T-helper 2 cell (primary cell): ENCODE measurements around the gene GNAQ.

Experiments used
- DNase-seq, 5 experiments: peaks; one replicate each; pipeline versions ENCODE4 v3.0.0 to v3.0.0-alpha.2; 2012 to 2022

The GNAQ gene

DNA sequence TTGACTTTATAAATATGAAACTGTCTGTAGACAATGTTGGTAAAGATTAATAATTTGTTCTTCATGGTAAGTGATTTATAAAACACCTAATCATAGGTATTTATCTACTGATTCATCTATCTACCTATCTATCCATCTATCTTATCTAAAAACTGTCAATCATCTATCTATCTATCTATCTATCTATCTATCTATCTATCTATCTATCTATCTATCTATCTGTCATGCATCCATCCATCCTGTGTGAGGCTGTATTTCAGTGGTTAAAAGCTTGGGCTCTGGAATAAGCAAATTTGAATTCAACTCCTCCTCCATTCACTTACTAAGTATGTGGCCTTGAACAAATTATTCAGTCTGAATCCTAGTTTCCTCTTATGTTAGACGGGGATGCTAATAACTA lies 221.6 kb downstream of the GNAQ start:
- DNase-seq: no peak

GRCh38 chr9:77809552-77809951 lies 222.1 kb downstream of the GNAQ start:
- no peak for DNase-seq

DNA sequence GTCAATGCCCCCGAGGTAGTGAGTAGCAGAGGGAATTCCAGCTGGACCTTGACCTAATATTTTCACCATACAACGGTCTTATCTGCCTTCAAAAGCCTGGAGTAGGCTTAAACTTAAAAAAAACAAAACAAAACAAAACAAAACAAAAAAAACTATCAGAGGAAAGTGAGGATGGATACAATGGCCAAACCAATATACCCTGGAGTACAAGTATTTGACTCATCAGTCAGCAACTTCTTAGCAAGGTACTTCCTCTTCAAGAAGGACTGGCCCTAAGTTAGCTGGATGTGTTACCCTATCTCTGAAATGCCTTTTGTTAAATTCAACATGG lies 222.9 kb downstream of the GNAQ start:
- peak in 1 of 5 experiments; percentile 14 for DNase-seq

- DNase-seq: peak in 1 of 5 experiments; percentile 18
Measured at GRCh38 chr9:77807846-77808750, 223.5 kb downstream of the GNAQ start.

- peak in 1 of 5 experiments; percentile 29 for DNase-seq
Measured at GRCh38 chr9:77807281-77807683, 224.3 kb downstream of the GNAQ start.

DNA sequence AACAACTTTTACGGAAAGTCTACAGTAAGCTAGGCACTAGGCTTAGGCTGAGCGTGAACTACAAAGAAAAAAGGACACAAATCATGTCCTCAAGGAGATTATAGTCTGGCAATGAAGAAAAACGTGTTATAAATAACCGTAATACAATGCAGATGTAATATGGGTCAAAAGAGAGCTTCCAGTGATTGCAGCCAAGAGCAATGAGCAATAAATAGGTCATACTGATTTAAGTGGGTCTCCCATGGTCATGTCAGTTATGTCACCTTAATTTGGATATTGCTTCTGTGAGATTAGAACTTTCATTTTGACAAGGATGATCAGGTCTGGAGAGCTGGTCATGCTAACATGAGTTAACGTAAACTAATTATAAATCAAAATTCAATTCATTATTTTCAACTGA lies 224.9 kb downstream of the GNAQ start:
- no peak for DNase-seq

- no peak for DNase-seq
Measured at GRCh38 chr9:77805810-77806209, 225.8 kb downstream of the GNAQ start.

GRCh38 chr9:77803423-77803822 lies 228.2 kb downstream of the GNAQ start:
- no peak for DNase-seq

DNA sequence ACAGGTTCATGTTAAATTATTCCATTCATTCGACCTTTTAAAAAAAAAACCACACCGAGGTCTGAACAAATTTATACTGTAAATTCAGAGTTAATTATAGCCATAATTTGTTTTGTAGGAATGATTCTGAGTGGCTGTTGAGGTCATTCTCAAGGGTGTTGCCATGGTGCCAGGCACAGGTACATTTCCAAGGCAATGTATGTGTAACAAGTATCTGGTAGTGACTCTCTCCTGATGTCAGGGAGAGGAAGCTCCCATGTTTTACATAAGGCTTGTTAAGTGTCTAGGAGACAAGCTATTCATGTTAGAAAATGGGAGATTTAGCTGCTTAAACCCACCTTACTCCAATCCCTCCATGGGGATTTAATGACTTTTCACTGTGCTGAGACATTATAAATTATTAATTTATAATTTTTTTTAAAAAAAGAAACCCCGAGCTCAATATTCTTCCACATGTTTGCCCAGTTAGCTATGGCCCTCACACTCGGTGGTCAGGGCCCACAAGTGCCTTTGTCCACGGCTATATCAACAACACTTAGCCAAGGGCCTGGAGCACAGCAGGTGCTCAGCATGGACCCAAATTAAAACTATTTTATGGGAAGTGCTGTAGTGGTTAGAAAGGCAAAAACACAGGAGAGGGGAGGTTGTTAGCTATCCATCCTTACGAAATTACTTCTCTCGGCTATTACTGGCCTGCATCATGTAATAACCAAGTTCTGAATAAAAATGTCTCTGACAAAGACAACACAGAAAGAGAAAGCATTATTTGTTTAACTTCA lies 228.9 kb downstream of the GNAQ start:
- DNase-seq: no peak

GRCh38 chr9:77802064-77802463 lies 229.5 kb downstream of the GNAQ start:
- DNase-seq: no peak

DNA sequence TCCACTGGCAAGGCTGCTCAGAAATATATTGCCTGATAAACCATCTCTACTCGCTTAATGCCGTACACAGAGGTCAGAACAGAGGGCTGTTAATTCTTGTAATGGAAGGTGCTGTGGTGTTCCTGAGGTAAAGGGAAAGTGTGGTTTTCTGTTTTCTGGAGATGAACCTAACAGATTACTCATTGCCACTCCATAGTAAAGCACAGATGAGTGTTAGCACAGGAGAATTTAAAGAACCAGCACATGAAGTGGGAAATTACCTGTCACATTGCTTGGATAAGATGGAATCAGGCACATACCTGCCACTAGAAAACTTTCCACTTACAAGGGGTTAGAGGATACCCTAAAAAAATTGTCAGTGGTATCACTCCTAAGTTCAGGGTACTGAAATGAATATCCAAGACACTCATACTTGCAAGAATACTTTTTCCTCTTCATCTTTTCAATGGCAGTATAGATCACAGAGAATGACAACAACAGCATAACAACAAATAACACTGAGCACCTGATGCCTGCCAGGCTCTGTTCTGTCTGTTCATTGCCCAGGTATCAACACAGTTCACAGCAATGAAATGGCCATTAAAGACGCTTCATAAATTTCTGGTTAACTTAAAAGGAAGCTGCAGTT lies 230.6 kb downstream of the GNAQ start:
- DNase-seq: peak in 1 of 5 experiments; percentile 60

DNA sequence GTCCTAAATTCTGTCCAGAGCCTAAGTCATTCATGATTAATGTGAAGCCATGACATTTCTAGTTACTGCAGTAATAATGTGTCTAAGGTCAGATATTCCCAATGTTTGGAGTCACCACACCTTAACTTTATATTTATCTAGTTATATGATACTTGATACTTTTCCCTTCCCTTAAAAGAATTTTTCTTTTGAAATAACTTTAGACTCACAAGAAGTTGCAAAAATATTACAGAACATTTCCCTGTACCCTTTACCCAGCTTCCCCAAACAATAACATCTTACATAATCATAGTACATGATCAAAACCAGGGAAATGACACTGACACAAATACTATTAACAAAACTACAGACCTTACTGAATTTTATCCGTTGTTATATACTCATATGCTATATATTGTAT lies 233.5 kb downstream of the GNAQ start:
- DNase-seq: no peak

GRCh38 chr9:77794985-77795384 lies 236.6 kb downstream of the GNAQ start:
- no peak for DNase-seq

- DNase-seq: no peak
Measured at GRCh38 chr9:77793849-77794248, 237.8 kb downstream of the GNAQ start.

- DNase-seq: no peak
Measured at GRCh38 chr9:77789891-77790290, 241.7 kb downstream of the GNAQ start.

- DNase-seq: no peak
Measured at GRCh38 chr9:77785341-77785740, 246.3 kb downstream of the GNAQ start.

GRCh38 chr9:77783518-77783917 lies 248.1 kb downstream of the GNAQ start:
- no peak for DNase-seq

GRCh38 chr9:77779010-77779409 lies 252.6 kb downstream of the GNAQ start:
- DNase-seq: peak in 1 of 5 experiments; percentile 64

DNA sequence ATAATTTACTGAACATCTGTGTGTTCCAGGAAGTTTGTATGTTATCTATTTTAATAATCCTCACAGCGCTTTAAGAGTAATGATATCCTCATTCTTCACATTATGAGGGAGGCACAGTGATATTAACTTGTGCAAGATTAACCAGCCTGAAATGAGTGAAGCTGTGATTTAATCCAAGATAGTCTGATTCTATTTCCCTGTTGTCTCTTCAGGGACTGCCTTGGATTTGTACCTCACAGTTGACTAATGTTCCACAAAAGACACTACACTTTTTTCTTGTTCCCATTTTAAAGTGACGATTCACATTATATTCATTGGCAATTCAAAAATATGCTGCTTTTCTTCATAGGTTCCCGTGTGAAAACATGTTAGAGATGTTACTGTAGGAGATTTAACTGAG lies 258.2 kb downstream of the GNAQ start:
- no peak for DNase-seq

DNA sequence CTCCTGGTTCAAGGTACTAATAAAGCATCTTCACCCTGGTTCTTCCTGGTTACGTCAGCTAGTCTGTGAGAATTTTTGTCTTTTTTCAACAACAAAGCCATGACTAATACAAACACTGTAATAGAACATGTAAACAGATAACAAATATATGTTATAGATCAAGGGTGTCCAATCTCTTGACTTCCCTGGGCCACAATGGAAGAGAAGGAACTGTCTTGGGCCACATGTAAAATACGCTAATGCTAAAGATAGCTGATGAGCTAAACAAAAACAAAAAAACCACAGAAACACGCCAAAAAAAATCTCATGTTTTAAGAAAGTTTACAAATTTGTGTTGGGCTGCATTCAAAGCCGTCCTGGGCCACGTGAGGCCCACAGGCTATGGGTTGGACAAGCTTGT lies 259.0 kb downstream of the GNAQ start:
- DNase-seq: no peak

- no peak for DNase-seq
Measured at GRCh38 chr9:77771171-77771570, 260.4 kb downstream of the GNAQ start.

DNA sequence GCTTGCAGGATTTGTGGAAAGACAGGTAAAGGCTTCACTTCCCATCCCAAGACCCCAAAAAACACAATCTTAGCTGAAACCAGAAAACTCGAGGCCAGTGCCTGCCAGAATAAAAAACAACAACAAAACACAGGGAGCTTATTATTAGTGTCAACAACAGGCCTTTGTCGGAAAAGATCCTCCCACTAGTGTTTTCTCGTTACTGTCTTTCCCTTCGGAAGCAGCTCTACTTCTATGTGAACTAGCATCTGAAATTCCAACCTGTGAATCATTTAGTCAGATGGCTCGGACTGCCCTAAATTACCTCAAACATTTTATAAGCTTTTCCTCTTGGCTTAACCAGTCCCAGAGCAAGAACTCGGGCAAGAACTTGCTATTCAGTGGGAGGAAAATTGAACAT lies 261.3 kb downstream of the GNAQ start:
- no peak for DNase-seq

- no peak for DNase-seq
Measured at GRCh38 chr9:77769246-77769645, 262.4 kb downstream of the GNAQ start.

DNA sequence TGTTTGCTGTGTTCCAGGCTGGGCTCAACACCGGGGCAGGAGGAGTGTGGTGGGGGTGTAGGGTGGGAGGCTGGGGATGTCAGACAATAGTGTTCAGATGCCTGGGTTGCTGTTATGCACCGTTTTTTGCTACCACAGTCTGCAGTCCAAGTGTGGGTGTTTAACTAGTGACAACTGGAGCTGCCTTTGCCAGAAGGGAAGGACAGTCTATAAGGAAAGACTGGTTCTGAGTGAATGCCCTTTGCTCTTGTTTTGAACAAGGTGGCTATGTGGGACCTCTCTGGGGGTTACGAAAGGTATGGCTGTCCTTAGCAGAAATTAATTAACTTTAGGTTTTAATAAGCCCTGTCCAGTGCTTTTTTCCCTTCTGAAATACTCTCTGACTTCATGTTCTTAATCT lies 265.0 kb downstream of the GNAQ start:
- no peak for DNase-seq
